HG02973 (cell line): ENCODE results near the gene MAPKBP1.
"Not testable (repeated sequence)": the region's sequence is repeated elsewhere in the genome, so short reads cannot be mapped to it uniquely, and the experiment has no call there.

Experiments used
- ATAC-seq: cut with Tn5 transposase; IDR thresholded peaks from one replicate; pipeline ENCODE4 v1.9.1; 2021; ENCODE audit warnings: moderate library complexity; ENCODE audit not compliant: unreplicated experiment

The MAPKBP1 gene, protein sequence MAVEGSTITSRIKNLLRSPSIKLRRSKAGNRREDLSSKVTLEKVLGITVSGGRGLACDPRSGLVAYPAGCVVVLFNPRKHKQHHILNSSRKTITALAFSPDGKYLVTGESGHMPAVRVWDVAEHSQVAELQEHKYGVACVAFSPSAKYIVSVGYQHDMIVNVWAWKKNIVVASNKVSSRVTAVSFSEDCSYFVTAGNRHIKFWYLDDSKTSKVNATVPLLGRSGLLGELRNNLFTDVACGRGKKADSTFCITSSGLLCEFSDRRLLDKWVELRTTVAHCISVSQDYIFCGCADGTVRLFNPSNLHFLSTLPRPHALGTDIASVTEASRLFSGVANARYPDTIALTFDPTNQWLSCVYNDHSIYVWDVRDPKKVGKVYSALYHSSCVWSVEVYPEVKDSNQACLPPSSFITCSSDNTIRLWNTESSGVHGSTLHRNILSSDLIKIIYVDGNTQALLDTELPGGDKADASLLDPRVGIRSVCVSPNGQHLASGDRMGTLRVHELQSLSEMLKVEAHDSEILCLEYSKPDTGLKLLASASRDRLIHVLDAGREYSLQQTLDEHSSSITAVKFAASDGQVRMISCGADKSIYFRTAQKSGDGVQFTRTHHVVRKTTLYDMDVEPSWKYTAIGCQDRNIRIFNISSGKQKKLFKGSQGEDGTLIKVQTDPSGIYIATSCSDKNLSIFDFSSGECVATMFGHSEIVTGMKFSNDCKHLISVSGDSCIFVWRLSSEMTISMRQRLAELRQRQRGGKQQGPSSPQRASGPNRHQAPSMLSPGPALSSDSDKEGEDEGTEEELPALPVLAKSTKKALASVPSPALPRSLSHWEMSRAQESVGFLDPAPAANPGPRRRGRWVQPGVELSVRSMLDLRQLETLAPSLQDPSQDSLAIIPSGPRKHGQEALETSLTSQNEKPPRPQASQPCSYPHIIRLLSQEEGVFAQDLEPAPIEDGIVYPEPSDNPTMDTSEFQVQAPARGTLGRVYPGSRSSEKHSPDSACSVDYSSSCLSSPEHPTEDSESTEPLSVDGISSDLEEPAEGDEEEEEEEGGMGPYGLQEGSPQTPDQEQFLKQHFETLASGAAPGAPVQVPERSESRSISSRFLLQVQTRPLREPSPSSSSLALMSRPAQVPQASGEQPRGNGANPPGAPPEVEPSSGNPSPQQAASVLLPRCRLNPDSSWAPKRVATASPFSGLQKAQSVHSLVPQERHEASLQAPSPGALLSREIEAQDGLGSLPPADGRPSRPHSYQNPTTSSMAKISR (N-terminal part only)

GRCh38 chr15:41774062-41774881, at the start of gene MAPKBP1:
Gene MAPKBP1, plus strand, starts transcription at chr15:41774484. Its CDS starts 792 bp downstream, at chr15:41775276.
- peak; percentile 71 for ATAC-seq

DNA sequence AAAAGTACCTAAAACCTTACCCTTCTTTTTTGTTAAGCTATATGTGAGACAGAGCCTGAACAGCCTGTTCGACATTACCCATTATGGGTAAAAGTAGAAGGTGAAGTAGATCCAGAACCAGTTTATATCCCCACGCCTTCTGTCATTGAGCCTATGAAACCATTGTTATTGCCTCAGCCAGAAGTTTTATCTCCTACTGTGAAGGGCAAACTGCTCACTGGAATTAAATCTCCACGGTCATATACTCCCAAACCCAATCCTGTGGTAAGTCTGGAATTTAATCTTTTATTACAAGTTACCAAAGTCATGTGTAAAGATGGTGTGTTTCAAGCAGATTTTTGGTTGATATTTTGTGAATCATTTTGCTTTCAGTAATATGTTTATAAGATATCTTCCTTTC, 47.1 kb upstream of the MAPKBP1 start:
- ATAC-seq, result no peak

DNA sequence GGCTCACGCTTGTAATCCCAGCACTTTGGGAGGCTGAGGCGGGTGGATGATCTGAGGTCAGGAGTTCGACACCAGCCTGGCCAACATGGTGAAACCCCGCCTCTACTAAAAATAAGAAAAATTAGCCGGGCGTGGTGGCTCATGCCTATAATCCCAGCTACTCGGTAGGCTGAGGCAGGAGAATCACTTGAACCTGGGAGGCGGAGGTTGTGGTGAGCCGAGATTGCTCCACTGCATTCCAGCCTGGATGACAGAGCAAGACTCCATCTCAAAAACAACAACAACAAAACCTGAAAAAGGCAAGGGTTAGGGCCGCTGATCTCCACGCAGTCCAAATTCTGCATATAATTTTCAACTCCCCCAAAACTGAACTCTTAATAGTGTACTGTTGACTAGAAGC, 46.2 kb upstream of the MAPKBP1 start:
- ATAC-seq, result not testable (repeated sequence)

DNA sequence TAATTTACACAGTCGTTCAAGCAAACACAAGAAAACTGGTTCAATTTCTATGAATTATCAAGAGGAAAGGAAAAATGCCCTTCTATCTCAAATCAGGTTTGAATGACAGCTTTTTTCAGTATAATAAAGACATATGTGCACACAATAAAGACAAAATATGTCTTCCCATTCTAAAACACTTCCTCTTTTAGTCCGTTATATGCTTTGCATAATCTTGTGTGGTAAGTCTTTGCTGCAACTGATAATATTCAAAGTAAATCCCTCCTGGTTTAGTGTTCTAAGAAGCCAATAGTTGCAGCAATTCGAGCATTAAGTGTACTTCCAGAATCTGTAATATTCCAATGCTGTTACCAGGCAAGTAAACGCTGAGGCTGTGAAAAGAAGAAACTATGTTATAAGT, 43.7 kb upstream of the MAPKBP1 start:
- no peak for ATAC-seq

- ATAC-seq, result no peak
These were observed 41.8 kb upstream of the MAPKBP1 start for GRCh38 chr15:41732483-41732882.

GRCh38 chr15:41734079-41734478, 40.2 kb upstream of the MAPKBP1 start:
- ATAC-seq, result no peak

DNA sequence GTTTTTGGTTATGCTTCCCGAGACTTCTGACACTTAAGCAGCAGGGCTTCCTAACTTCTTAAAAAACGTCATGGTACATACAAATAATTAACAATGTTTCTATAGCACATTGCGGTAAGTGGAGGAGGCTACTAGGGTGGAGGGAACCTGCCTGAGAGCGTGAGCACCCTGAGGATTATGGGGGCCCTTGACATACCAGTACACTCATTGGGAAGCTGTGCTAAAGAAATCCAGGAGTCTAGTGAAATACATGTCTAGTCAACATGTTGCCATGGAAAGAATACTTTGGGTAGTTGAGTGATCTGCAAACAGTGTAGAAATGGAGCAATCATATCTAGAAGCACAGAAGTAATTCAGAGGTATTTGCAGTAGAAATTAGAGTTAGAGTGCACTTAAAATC, 39.2 kb upstream of the MAPKBP1 start:
- no peak for ATAC-seq

DNA sequence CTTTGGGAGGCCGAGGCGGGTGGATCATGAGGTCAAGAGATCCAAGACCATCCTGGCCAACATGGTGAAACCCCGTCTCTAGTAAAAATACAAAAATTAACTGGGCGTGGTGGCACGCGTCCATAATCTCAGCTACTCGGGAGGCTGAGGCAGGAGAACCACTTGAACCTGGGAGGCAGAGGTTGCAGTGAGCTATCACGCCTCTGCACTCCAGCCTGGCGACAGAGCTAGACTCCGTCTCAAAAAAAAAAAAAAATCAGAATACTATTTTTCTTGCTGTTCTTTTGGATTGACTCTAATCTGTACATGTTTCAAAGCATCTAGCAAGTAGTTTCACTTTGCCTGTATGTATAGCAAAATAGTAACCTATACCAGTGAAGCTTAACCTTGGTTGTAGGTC, 38.8 kb upstream of the MAPKBP1 start:
- ATAC-seq, result not testable (repeated sequence)

DNA sequence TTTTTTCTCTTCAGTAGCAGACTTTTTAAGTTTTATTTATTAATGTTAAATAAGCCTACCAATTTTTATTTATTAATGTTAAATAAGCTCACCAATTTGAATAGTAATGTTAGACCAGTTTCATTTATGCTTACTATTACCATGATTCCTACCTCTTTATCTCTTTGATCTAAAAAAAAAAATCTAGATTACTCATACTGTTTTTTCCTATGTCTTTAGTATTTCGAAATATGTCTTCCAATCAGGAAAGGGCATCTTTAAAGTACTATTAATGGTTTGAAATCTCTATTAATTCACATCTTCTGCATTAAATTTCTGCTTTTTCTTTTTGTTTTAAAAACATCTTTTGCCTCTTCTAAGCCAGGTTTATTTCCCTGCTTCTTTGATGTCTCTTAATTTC, 27.5 kb upstream of the MAPKBP1 start:
- no peak for ATAC-seq

DNA sequence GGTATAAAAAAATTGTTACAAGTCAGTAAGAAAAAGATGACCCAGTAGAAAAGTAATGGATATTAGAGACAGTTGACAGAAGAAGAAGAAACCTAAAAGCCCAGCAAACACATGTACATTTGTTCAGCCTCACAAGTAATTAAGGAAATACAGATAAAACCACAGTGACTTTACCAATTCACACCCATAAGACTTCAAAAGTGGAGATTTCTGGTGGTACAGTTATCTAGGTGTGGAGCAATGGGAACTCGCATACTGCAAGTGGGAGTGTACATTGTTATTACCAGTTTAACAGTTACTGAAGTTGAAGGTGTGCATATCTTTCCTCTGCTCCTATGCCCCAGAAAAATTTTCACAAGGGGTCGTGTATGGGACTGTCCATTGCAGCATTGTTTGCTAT, 18.1 kb upstream of the MAPKBP1 start:
- ATAC-seq, result no peak

GRCh38 chr15:41772720-41773331, 1.5 kb upstream of the MAPKBP1 start:
- no peak for ATAC-seq

DNA sequence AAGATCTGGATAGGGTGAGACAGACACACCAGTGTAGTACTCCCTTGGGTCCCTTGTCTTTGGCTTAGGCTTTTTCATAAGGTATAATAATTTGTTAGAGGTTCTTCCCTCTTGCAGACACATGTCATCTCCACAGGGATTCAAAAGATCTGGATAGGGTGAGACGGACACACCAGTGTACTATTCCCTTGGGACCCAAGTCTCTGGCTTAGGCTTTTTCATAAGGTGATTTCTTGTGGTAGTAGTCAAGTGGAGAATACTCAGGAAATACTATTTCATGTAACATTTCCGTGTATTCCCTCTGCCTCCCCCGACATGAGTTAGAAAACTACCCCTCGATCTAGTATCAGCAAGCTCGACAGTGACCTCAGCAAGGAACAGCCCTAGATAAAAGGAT, 954 bp upstream of the MAPKBP1 start:
- no peak for ATAC-seq

DNA sequence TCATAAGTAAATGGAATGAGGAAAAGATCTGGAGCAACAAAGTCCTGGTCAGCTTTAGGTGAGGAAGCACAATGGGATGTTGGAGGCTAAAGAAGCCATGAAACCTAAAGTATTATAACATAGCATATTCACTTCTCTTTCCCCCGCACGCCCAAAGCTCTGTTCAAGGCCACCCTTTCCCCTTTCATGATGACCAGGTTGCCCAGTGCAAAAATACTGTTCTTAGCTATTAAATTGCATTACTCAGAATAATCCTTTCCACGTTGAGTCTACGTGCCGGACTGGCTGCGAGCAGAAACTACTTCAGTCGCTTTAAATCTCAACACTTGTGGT, 589 bp upstream of the MAPKBP1 start:
- no peak for ATAC-seq

DNA sequence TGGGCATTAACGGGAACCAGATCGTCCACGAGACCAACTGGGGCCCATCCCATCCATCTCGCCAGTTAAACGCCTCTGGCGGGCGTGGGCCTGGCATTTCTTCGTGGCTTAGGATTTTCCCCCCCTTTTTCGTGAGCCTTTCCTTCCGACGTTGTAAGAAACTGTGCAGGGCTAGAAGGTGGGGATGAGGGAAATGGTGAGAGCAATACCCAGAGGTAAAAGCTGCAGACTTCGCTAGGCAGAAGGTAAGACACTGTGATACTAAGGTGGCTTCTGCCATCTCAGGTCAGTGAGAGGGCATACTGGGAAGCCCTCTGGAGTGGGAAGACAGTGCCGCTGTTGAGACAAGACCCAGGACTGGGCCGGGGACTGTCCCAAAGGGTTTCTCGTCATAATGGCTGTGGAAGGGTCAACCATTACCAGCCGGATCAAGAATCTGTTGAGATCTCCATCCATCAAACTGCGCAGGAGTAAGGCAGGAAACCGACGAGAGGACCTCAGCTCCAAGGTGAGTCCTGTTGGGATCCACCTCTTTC, 666 bp downstream of the MAPKBP1 start:
- ATAC-seq, result no peak

DNA sequence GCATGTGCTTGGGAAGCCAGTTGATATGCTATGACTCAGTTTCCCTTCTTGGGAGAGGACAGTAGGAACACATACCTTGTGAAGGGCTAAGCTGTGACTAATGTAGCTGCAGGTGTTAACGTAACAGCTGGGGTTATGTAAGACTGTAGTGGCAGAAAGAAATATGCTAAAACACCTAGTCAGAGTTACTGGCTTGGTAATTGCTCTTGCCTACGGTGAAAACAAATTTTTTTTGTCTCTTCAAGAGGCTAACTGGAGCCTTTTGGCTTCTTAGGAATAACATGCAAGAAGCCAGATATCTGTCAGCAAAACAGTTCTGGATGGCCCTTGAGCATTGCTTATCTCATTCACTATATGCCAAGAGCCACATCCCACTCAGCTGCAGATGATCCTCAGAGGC, 1.4 kb downstream of the MAPKBP1 start:
- no peak for ATAC-seq

- no peak for ATAC-seq
These were observed 3.2 kb downstream of the MAPKBP1 start for GRCh38 chr15:41777421-41777973.

GRCh38 chr15:41778521-41778920, 4.2 kb downstream of the MAPKBP1 start:
- no peak for ATAC-seq

DNA sequence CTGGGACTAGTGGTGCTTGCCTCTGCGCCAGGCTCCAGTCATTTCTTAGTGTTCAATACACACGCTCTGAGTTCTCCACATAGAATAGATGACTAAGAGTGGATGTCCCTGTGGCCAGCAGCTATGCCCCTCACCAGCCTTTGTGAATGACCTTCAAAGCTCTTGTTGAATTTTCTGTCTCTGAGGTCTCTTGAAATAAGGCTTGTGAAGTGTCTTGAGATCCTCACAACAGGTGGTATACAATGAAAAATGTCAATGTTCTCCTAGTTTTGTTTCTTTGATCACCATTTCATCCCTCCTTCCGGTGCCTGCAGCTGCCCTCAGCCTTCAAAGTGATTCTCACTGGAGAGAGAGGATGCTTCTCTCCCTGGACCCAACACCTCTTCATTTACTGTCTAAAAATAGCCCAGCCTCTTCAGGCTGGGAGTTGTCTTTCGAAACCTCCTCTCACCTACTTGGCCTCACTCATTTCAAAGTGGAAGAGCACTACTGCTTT, 5.4 kb downstream of the MAPKBP1 start:
- no peak for ATAC-seq

GRCh38 chr15:41780266-41780665, 6.0 kb downstream of the MAPKBP1 start:
- no peak for ATAC-seq
